IMR-90 (cell line): ENCODE results near the gene TRIML2. TPM values are rescaled to one million over a fixed set of nuclear protein-coding genes. Genes with fewer than 3 reads are reported as not detected.

Source experiments
- ATAC-seq: fragments of 200-7000 bp; cut with Tn5 transposase; 2 replicates; pipeline ENCODE4 v1.9.1; 2020; ENCODE audit warnings: low read depth, mild to moderate bottlenecking, moderate library complexity
- BruUV-seq: library from RNA; stranded (reverse); fragments of 400-500 nt; replicated peaks from 2 replicates; lab custom pipeline; 2021; lab: Mats Ljungman, UMichigan
- CTCF ChIA-PET: fragments of 300-600 bp; formaldehyde crosslinking; extraction: SDS; loops from one replicate; lab custom pipeline; 2021; ENCODE audit warnings: antibody characterized with exemption; lab: Yijun Ruan, JAX
- POLR2A ChIA-PET: fragments of 300-600 bp; sonication (Branson Sonifier 250); formaldehyde crosslinking; loops from one replicate; lab custom pipeline; 2022; ENCODE audit warnings: antibody characterized with exemption; ENCODE audit not compliant: unreplicated experiment; lab: Charles Lee
- DNase-seq: peaks from one replicate; pipeline ENCODE4 v3.0.0; 2013
- H2AFZ ChIP-seq: replicated peaks from 2 replicates; pipeline ENCODE3; 2013; ENCODE audit warnings: low read length, mild to moderate bottlenecking; ENCODE audit not compliant: poor library complexity
- H2AK5ac ChIP-seq: 2 replicates; pipeline ENCODE4 v1.6.1; 2013; ENCODE audit warnings: low read depth, low read length, inconsistent platforms
- H2AK9ac ChIP-seq: replicated peaks from 2 replicates; pipeline ENCODE3; 2013; ENCODE audit warnings: mild to moderate bottlenecking, low read depth, low read length, moderate library complexity; ENCODE audit not compliant: poor library complexity
- H2BK120ac ChIP-seq: 2 replicates; pipeline ENCODE4 v1.6.1; 2013; ENCODE audit warnings: low read depth, low read length, inconsistent platforms
- H2BK15ac ChIP-seq: 3 replicates; pipeline ENCODE4 v1.6.1; 2013; ENCODE audit warnings: low read depth, low read length, inconsistent platforms
- H2BK20ac ChIP-seq: 2 replicates; pipeline ENCODE4 v1.6.1; 2013; ENCODE audit warnings: low read depth, mild to moderate bottlenecking, inconsistent platforms, low read length, moderate library complexity
- H2BK5ac ChIP-seq: 2 replicates; pipeline ENCODE4 v1.6.1; 2013; ENCODE audit warnings: mild to moderate bottlenecking, low read depth, low read length, inconsistent platforms; ENCODE audit not compliant: poor library complexity, severe bottlenecking
- H3K14ac ChIP-seq: replicated peaks from 2 replicates; pipeline ENCODE4 v1.6.1; 2013; ENCODE audit warnings: low read depth, low read length, inconsistent platforms
- H3K18ac ChIP-seq: 2 replicates; pipeline ENCODE4 v1.6.1; 2013; ENCODE audit warnings: low read depth, low read length, control low read depth
- H3K23ac ChIP-seq: 2 replicates; pipeline ENCODE4 v1.6.1; 2013; ENCODE audit warnings: low read depth, low read length, inconsistent platforms
- H3K27ac ChIP-seq: 2 replicates; pipeline ENCODE4 v1.5.1; 2013; ENCODE audit warnings: mild to moderate bottlenecking, control low read depth, low read length; ENCODE audit not compliant: insufficient read depth
- H3K27me3 ChIP-seq: 2 replicates; pipeline ENCODE4 v1.6.1; 2013; ENCODE audit warnings: low read length; ENCODE audit not compliant: control insufficient read depth, insufficient read depth
- H3K36me3 ChIP-seq: 2 replicates; pipeline ENCODE4 v1.6.1; 2013; ENCODE audit warnings: low read length, mixed read lengths; ENCODE audit not compliant: control insufficient read depth, insufficient read depth
- H3K4ac ChIP-seq: 2 replicates; pipeline ENCODE4 v1.6.1; 2013; ENCODE audit warnings: low read depth, low read length, inconsistent platforms
- H3K4me1 ChIP-seq: 2 replicates; pipeline ENCODE4 v1.6.1; 2013; ENCODE audit warnings: low read length, mixed read lengths; ENCODE audit not compliant: control insufficient read depth, insufficient read depth
- H3K4me2 ChIP-seq: 2 replicates; pipeline ENCODE4 v1.6.1; 2013; ENCODE audit warnings: low read depth, mild to moderate bottlenecking, control low read depth, low read length, moderate library complexity
- H3K4me3 ChIP-seq: 2 replicates; pipeline ENCODE4 v1.5.1; 2013; ENCODE audit warnings: low read depth, mild to moderate bottlenecking, control low read depth, low read length, moderate library complexity; ENCODE audit not compliant: insufficient read depth
- H3K56ac ChIP-seq: 2 replicates; pipeline ENCODE4 v1.6.1; 2013; ENCODE audit warnings: low read length, inconsistent platforms; ENCODE audit not compliant: insufficient read depth; ENCODE audit errors: extremely low read depth
- H3K79me1 ChIP-seq, 2 experiments: 2 replicates each; pipeline ENCODE4 v1.6.1; 2013; ENCODE audit warnings: low read length in 2 of 2, inconsistent platforms in 1 of 2, low read depth in 1 of 2
- H3K9ac ChIP-seq: 2 replicates; pipeline ENCODE4 v1.6.1; 2013; ENCODE audit warnings: low read depth, low read length, control low read depth
- H3K9me1 ChIP-seq: 2 replicates; pipeline ENCODE4 v1.6.1; 2013; ENCODE audit warnings: low read length, inconsistent platforms; ENCODE audit not compliant: insufficient read depth
- H3K9me3 ChIP-seq: 2 replicates; pipeline ENCODE4 v1.6.1; 2013; ENCODE audit warnings: low read length; ENCODE audit not compliant: control insufficient read depth, insufficient read depth
- H4K20me1 ChIP-seq: 2 replicates; pipeline ENCODE4 v1.6.1; 2013; ENCODE audit warnings: low read length, inconsistent platforms; ENCODE audit not compliant: insufficient read depth
- H4K5ac ChIP-seq: 2 replicates; pipeline ENCODE4 v1.6.1; 2013; ENCODE audit warnings: mild to moderate bottlenecking, low read depth, low read length, control low read depth
- H4K8ac ChIP-seq, 2 experiments: 2 replicates each; pipeline ENCODE4 v1.6.1; 2013; ENCODE audit warnings: low read depth in 2 of 2, low read length in 2 of 2, control low read depth in 1 of 2, inconsistent platforms in 1 of 2
- H4K91ac ChIP-seq: 2 replicates; pipeline ENCODE4 v1.6.1; 2013; ENCODE audit warnings: low read depth, low read length, inconsistent platforms; ENCODE audit not compliant: insufficient read depth
- BHLHE40 ChIP-seq: fragments of 150-350 bp; IDR thresholded peaks from 2 replicates; pipeline ENCODE4 v1.6.1; 2016; ENCODE audit warnings: mild to moderate bottlenecking, low read depth, low read length
- CEBPB ChIP-seq: IDR thresholded peaks from 2 replicates; pipeline ENCODE4 v1.6.1; 2012; ENCODE audit warnings: low read depth, low read length, improper control_type of control experiment
- CHD1 ChIP-seq: IDR thresholded peaks from 2 replicates; pipeline ENCODE4 v1.6.1; 2012; ENCODE audit warnings: low read depth, low read length, improper control_type of control experiment
- FOS ChIP-seq: fragments of 150-350 bp; IDR thresholded peaks from 2 replicates; pipeline ENCODE4 v1.6.1; 2016; ENCODE audit warnings: low read depth, low read length
- MAFK ChIP-seq: IDR thresholded peaks from 2 replicates; pipeline ENCODE4 v1.6.1; 2012; ENCODE audit warnings: low read depth, low read length, improper control_type of control experiment
- MXI1 ChIP-seq: IDR thresholded peaks from 2 replicates; pipeline ENCODE4 v1.6.1; 2012; ENCODE audit warnings: low read depth, mild to moderate bottlenecking, low read length, moderate library complexity, borderline replicate concordance
- NFE2L2 ChIP-seq: fragments of 150-350 bp; IDR thresholded peaks from 2 replicates; pipeline ENCODE4 v1.6.1; 2016; ENCODE audit warnings: low read depth, mild to moderate bottlenecking, low read length
- POLR2A ChIP-seq: IDR thresholded peaks from 2 replicates; pipeline ENCODE4 v1.6.1; 2012; ENCODE audit warnings: mild to moderate bottlenecking, low read depth, low read length
- RAD21 ChIP-seq: IDR thresholded peaks from 2 replicates; pipeline ENCODE4 v1.6.1; 2012; ENCODE audit warnings: low read length, improper control_type of control experiment
- RCOR1 ChIP-seq: IDR thresholded peaks from 2 replicates; pipeline ENCODE4 v1.6.1; 2012; ENCODE audit warnings: mild to moderate bottlenecking, low read length, improper control_type of control experiment; ENCODE audit not compliant: insufficient replicate concordance
- RFX5 ChIP-seq: IDR thresholded peaks from 2 replicates; pipeline ENCODE4 v1.8.0; 2012; ENCODE audit warnings: low read depth, mild to moderate bottlenecking, low read length, moderate library complexity
- SMC3 ChIP-seq: fragments of 150-350 bp; IDR thresholded peaks from 2 replicates; pipeline ENCODE4 v1.6.1; 2016; ENCODE audit warnings: low read depth, mild to moderate bottlenecking, antibody characterized with exemption, low read length, moderate library complexity
- WGBS, 2 experiments: methylation state at CpG; one replicate each; pipeline versions ENCODE4 v1.1.5 to v1.1.7; 2013; ENCODE audit warnings: missing lambda C conversion rate in 2 of 2; ENCODE audit not compliant: insufficient read length in 1 of 2; ENCODE audit errors: extremely low coverage in 2 of 2; 5-methylcytosine and 5-hydroxymethylcytosine counted together
- dilution Hi-C: fragments of 300-500 bp; cut with HindIII; formaldehyde crosslinking; loops from one replicate; pipeline ENCODE4 v1.14.3; 2018; ENCODE audit warnings: low sequenced_read_pairs; ENCODE audit not compliant: unreplicated experiment
- in situ Hi-C: fragments of 300-500 bp; cut with MboI; formaldehyde crosslinking; loops from 3 replicates; pipeline ENCODE4 v1.14.3; 2019; ENCODE audit warnings: low sequenced_read_pairs, inconsistent platforms, mixed read lengths
- intact Hi-C: fragments of 100-400 bp; cut with micrococcal nuclease; formaldehyde crosslinking; loops from 2 replicates; pipeline ENCODE4 v1.10.0; 2022
- polyA plus RNA-seq, 3 experiments: library from polyadenylated mRNA; depleted of rRNA; stranded (reverse); fragments of >200 nt; gene quantifications; 2 replicates each; pipeline ENCODE4 v1.2.3, GENCODE V29; 2012; ENCODE audit warnings: low replicate concordance in 1 of 3
- total RNA-seq: library from RNA; depleted of rRNA; stranded (reverse); fragments of >200 nt; gene quantifications from 2 replicates; pipeline ENCODE4 v1.2.3, GENCODE V29; 2012
- TF ChIP-seq, protein P1 (sequence below): fragments of 150-350 bp; IDR thresholded peaks from 2 replicates; pipeline ENCODE4 v1.6.1; 2016; ENCODE audit warnings: low read depth, mild to moderate bottlenecking, low read length, moderate library complexity, borderline replicate concordance
- TF ChIP-seq, protein P2 (sequence below): conservative IDR thresholded peaks from 2 replicates; pipeline ENCODE4 v1.5.1; 2012; ENCODE audit warnings: mild to moderate bottlenecking, low read depth, low read length, improper control_type of control experiment
- TF ChIP-seq, protein P3 (sequence below): fragments of 150-350 bp; IDR thresholded peaks from 2 replicates; pipeline ENCODE4 v1.6.1; 2017; ENCODE audit warnings: mild to moderate bottlenecking, antibody characterized with exemption, low read length, low read depth

The TRIML2 gene
- total and polyA plus RNA-seq, 2 of the 4 experiments (the other 2 are of a cell fraction): 0.18 to 0.21 TPM

DNA sequence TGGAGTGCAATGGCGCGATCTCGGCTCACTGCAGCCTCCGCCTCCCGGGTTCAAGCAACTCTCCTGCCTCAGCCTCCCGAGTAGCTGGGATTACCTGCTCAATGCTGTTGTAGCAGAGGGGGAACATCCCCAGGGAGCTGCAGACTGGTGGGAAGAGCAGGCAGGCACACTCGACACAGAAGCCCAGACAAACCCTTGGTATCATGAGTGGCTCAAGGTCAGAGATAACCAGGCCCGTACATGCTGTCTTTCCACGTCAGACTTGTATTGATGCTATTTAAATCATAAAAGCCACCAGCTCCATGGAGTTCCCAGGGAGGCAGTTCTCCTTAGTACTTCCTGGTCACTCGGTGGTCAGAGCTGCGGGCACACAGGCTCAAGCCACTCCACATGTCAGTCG is 33.2 kb downstream of the TRIML2 start:
- H2BK15ac ChIP-seq: no peak overlapping the region
- no peak overlapping the region for H3K27ac ChIP-seq
- no peak overlapping the region for H2BK120ac ChIP-seq
- H3K4ac ChIP-seq: no peak overlapping the region
- no peak overlapping the region for H4K91ac ChIP-seq
- intact Hi-C loops: no loop called here
- no peak overlapping the region for H2AFZ ChIP-seq
- ChIA-PET POLR2A (no interaction called here), CTCF (no interaction called here)
- no peak for TF ChIP-seq FOS
- TF ChIP-seq CHD1: no peak
- TF ChIP-seq SMC3: no peak
- no peak for TF ChIP-seq CEBPB
- TF ChIP-seq RFX5: no peak
- no peak for TF ChIP-seq RCOR1
- TF ChIP-seq, protein P1, sequence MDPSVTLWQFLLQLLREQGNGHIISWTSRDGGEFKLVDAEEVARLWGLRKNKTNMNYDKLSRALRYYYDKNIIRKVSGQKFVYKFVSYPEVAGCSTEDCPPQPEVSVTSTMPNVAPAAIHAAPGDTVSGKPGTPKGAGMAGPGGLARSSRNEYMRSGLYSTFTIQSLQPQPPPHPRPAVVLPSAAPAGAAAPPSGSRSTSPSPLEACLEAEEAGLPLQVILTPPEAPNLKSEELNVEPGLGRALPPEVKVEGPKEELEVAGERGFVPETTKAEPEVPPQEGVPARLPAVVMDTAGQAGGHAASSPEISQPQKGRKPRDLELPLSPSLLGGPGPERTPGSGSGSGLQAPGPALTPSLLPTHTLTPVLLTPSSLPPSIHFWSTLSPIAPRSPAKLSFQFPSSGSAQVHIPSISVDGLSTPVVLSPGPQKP: no peak
- TF ChIP-seq RAD21: no peak
- no peak for TF ChIP-seq MXI1
- TF ChIP-seq BHLHE40: no peak
- TF ChIP-seq, protein P2, sequence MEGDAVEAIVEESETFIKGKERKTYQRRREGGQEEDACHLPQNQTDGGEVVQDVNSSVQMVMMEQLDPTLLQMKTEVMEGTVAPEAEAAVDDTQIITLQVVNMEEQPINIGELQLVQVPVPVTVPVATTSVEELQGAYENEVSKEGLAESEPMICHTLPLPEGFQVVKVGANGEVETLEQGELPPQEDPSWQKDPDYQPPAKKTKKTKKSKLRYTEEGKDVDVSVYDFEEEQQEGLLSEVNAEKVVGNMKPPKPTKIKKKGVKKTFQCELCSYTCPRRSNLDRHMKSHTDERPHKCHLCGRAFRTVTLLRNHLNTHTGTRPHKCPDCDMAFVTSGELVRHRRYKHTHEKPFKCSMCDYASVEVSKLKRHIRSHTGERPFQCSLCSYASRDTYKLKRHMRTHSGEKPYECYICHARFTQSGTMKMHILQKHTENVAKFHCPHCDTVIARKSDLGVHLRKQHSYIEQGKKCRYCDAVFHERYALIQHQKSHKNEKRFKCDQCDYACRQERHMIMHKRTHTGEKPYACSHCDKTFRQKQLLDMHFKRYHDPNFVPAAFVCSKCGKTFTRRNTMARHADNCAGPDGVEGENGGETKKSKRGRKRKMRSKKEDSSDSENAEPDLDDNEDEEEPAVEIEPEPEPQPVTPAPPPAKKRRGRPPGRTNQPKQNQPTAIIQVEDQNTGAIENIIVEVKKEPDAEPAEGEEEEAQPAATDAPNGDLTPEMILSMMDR: no peak
- TF ChIP-seq POLR2A: no peak
- TF ChIP-seq NFE2L2: no peak
- TF ChIP-seq, protein P3, sequence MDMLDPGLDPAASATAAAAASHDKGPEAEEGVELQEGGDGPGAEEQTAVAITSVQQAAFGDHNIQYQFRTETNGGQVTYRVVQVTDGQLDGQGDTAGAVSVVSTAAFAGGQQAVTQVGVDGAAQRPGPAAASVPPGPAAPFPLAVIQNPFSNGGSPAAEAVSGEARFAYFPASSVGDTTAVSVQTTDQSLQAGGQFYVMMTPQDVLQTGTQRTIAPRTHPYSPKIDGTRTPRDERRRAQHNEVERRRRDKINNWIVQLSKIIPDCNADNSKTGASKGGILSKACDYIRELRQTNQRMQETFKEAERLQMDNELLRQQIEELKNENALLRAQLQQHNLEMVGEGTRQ: no peak
- TF ChIP-seq MAFK: no peak
- no TSS peak for BruUV-seq
- H4K5ac ChIP-seq: no peak overlapping the region
- H3K9ac ChIP-seq: no peak overlapping the region
- no peaks in the 10 kb centered on the region for H3K4me1 ChIP-seq
- no peak overlapping the region for H3K23ac ChIP-seq
- H3K4me3 ChIP-seq: no peak overlapping the region
- no peaks in the 10 kb centered on the region for H4K20me1 ChIP-seq
- no peak overlapping the region for H2BK20ac ChIP-seq
- no peaks in the 10 kb centered on the region for H3K79me1 ChIP-seq
- no peaks in the 10 kb centered on the region for H3K9me1 ChIP-seq
- no peak overlapping the region for H2AK5ac ChIP-seq
- H3K14ac ChIP-seq: no peak overlapping the region
- H3K27me3 ChIP-seq: no peaks in the 10 kb centered on the region
- DNase-seq (no peak), ATAC-seq (no peak)
- H3K18ac ChIP-seq: no peak overlapping the region
- dilution Hi-C loops: no loop called here
- 94% methylated on average over 3 of the region's 12 CpGs; no CpG with 5 or more reads in 1 of the 2 experiments for WGBS, 2 experiments
- no peak overlapping the region for H4K8ac ChIP-seq
- H2BK5ac ChIP-seq: no peak overlapping the region
- no peaks in the 10 kb centered on the region for H3K9me3 ChIP-seq
- no peak overlapping the region for H3K56ac ChIP-seq
- H3K36me3 ChIP-seq: no peaks in the 10 kb centered on the region
- no peak overlapping the region for H3K4me2 ChIP-seq
- no peak overlapping the region for H2AK9ac ChIP-seq
- in situ Hi-C loops: no loop called here
